Transverse colon (tissue), 4 donors: Measurements from ENCODE around the gene ADK. TPM values are rescaled to one million over a fixed set of nuclear protein-coding genes. Genes with fewer than 3 reads are reported as not detected.

Experiments used
- DNase-seq: peaks from one replicate; pipeline ENCODE4 v3.0.0-alpha.2; 2019
- H3K27ac ChIP-seq, 4 donors: fragments of 200-600 bp; sonication (generic); 2 replicates each; pipeline ENCODE4 v1.5.1; 2016 to 2018; ENCODE audit warnings: inconsistent platforms in 4 of 4
- H3K27me3 ChIP-seq: fragments of 200-600 bp; sonication (generic); 2 replicates; pipeline ENCODE4 v1.5.1; 2017; ENCODE audit warnings: inconsistent platforms
- H3K36me3 ChIP-seq, 4 donors: fragments of 200-600 bp; sonication (generic); 2 replicates each; pipeline ENCODE4 v1.5.1; 2017 to 2019; ENCODE audit warnings: inconsistent platforms in 4 of 4
- H3K4me1 ChIP-seq, 4 donors: fragments of 200-600 bp; sonication (generic); 2 replicates each; pipeline ENCODE4 v1.5.1; 2017 to 2020; ENCODE audit warnings: inconsistent platforms in 4 of 4
- H3K4me3 ChIP-seq, 4 donors: fragments of 200-600 bp; sonication (generic); 1 replicate in 1 of 4; 2 replicates in 3 of 4; pipeline versions ENCODE4 v1.5.1 to v1.6.1; 2017 to 2019; ENCODE audit warnings: inconsistent platforms in 4 of 4
- H3K9me3 ChIP-seq, 2 donors: fragments of 200-600 bp; sonication (generic); 2 replicates each; pipeline ENCODE4 v1.5.1; 2017 to 2019; ENCODE audit warnings: inconsistent platforms in 2 of 2
- CTCF ChIP-seq, 5 experiments: fragments of 200-600 bp in 3 of 5; fragments of 450-650 bp in 2 of 5; sonication (generic) in 3 of 5; IDR thresholded peaks; 1 replicate in 2 of 5; 2 replicates in 3 of 5; pipeline ENCODE4 v1.5.1; 2016 to 2017; ENCODE audit warnings: antibody characterized with exemption in 5 of 5, inconsistent platforms in 3 of 5, mild to moderate bottlenecking in 2 of 5, moderate library complexity in 1 of 5
- EP300 ChIP-seq: sonication (generic); formaldehyde crosslinking; IDR thresholded peaks from one replicate; pipeline ENCODE4 v1.6.1; 2017; ENCODE audit warnings: antibody characterized with exemption, low read depth
- POLR2A ChIP-seq: fragments of 450-650 bp; IDR thresholded peaks from one replicate; pipeline ENCODE4 v1.6.1; 2016; ENCODE audit warnings: antibody characterized with exemption, mild to moderate bottlenecking, moderate library complexity
- POLR2AphosphoS5 ChIP-seq, 3 donors: sonication (generic); formaldehyde crosslinking; IDR thresholded peaks; one replicate each; pipeline ENCODE4 v1.6.1; 2016; ENCODE audit warnings: antibody characterized with exemption in 3 of 3
- WGBS, 2 donors: methylation state at CpG; one replicate each; pipeline ENCODE4 v1.1.5; 2018; ENCODE audit warnings: low coverage in 1 of 2; 5-methylcytosine and 5-hydroxymethylcytosine counted together
- in situ Hi-C, 4 donors: fragments of 200-750 bp; cut with MboI; loops; one replicate each; pipeline versions ENCODE4 v1.15.0 to v1.15.1; 2017; ENCODE audit warnings: low sequenced_read_pairs in 3 of 4, low pct_ligation_motif_present in 1 of 4, low pct_unique_long_range_greater_than_20kb in 1 of 4
- intact Hi-C: fragments of 100-400 bp; cut with DNase I; formaldehyde crosslinking; loops from one replicate; pipeline ENCODE4 v1.15.1; 2023; ENCODE audit warnings: low total_unique reads
- total RNA-seq, 4 donors: library from RNA; depleted of rRNA; stranded (reverse); fragments of >200 nt; gene quantifications; one replicate each; pipeline ENCODE4 v1.1.0, GENCODE V29; 2016

Gene ADK
- total RNA-seq, 4 donors from 2014 or later = 6.8 to 25.2 (median 14.8) TPM

- TF ChIP-seq CTCF (IDR thresholded peaks at IDR 0.05) (no peak), POLR2A (no peak), POLR2AphosphoS5 (IDR thresholded peaks at IDR 0.05) (no peak), EP300 (no peak)
- H3K4me3 ChIP-seq = no peak overlapping the region
- intact Hi-C loops = no loop called here
- H3K9me3 ChIP-seq = no peaks in the 10 kb centered on the region
- H3K27me3 ChIP-seq = no peaks in the 10 kb centered on the region
- in situ Hi-C loops = loop anchor here in 1 of 4 donors (10.0 kb wide), 1 partner anchor 852 kb away; a partner anchor contains a TSS
- no peaks in the 10 kb centered on the region for H3K36me3 ChIP-seq
- WGBS, 2 donors = 86% methylated on average over 10 of the region's 10 CpGs; no CpG with 5 or more reads in 1 of the 2 donors
- DNase-seq = no peak
- no peaks in the 10 kb centered on the region for H3K4me1 ChIP-seq
- H3K27ac ChIP-seq = no peak overlapping the region
These were observed 92.0 kb downstream of the ADK start for GRCh38 chr10:74243067-74243466.

DNA sequence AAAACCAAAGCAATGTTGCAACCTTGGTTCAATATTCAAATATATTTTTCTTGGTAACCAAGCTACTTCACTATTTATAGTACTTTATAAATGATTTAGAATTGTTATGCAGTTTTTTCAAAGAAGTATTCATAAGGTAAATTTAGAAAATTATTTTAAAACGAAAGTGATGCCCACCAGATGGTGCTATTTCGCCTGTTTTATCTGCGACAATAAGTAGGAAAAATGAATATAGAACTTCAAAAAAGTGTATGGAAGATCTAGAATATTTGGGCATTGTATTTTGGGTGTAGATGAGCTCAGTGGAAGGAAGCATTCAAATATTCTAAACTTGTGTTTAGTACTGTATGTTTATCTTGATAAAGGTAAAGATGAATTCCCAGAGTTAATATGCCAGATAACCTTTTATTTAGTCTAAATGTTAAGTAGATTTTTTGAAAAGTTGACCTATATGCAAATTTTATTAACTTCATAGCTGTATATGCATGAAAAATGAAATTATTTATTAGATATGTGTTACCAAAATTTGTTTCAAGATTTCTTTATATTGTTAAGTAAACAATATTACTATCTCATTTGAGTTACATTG lies 93.2 kb downstream of the ADK start:
- Histone ChIP-seq H3K9me3 (no peaks in the 10 kb centered on the region), H3K4me3 (no peak overlapping the region), H3K4me1 (no peaks in the 10 kb centered on the region), H3K27me3 (no peaks in the 10 kb centered on the region), H3K36me3 (no peaks in the 10 kb centered on the region), H3K27ac (no peak overlapping the region)
- intact Hi-C loops = no loop called here
- TF ChIP-seq CTCF (IDR thresholded peaks at IDR 0.05) = peak; percentile 47 to 58 (median 50)
- no peak for TF ChIP-seq POLR2AphosphoS5 (IDR thresholded peaks at IDR 0.05)
- WGBS, 2 donors = 3 to 5% methylated on average over 3 of the region's 3 CpGs
- DNase-seq = no peak
- in situ Hi-C loops = loop anchor here in 1 of 4 donors (10.0 kb wide), 1 partner anchor 851 kb away; a partner anchor contains a TSS

DNA sequence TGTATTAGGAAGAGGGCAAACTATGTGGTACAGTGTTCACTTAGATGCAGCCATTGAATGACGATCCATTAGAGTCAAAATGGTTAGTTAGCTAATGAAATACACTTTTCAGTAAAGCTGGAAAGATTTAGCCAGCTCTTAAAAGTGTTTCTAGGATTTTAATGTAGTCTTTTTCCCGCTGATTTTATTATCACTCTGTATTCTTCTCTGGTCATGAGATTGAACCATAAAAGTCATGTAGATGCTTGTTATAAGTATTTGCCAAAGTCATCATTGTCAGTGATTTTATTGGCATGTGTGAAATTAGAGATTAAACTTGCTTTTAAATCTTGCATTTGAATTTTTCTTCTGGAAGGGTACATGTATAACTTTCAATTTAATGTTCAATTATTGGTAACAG lies 93.8 kb downstream of the ADK start:
- WGBS, 2 donors = 88 to 90% methylated on average over 2 of the region's 2 CpGs
- TF ChIP-seq CTCF (IDR thresholded peaks at IDR 0.05) = no peak
- TF ChIP-seq POLR2AphosphoS5 (IDR thresholded peaks at IDR 0.05) = no peak
- no peak for TF ChIP-seq EP300
- Histone ChIP-seq H3K4me1 (no peaks in the 10 kb centered on the region), H3K27ac (no peak overlapping the region), H3K9me3 (no peaks in the 10 kb centered on the region), H3K36me3 (no peaks in the 10 kb centered on the region), H3K4me3 (no peak overlapping the region), H3K27me3 (no peaks in the 10 kb centered on the region)
- no peak for DNase-seq
- intact Hi-C loops = no loop called here
- in situ Hi-C loops = loop anchor here in 1 of 4 donors (10.0 kb wide), 1 partner anchor 850 kb away; a partner anchor contains a TSS

GRCh38 chr10:74246495-74246894 lies 95.5 kb downstream of the ADK start:
- Histone ChIP-seq H3K27me3 (no peaks in the 10 kb centered on the region), H3K36me3 (no peaks in the 10 kb centered on the region), H3K4me3 (no peak overlapping the region), H3K4me1 (no peaks in the 10 kb centered on the region), H3K9me3 (no peaks in the 10 kb centered on the region), H3K27ac (no peak overlapping the region)
- no peak for DNase-seq
- TF ChIP-seq EP300 (no peak), CTCF (IDR thresholded peaks at IDR 0.05) (no peak), POLR2AphosphoS5 (IDR thresholded peaks at IDR 0.05) (no peak), POLR2A (no peak)
- intact Hi-C loops (no loop called here), in situ Hi-C loops (loop anchor here in 1 of 4 donors (10.0 kb wide), 1 partner anchor 848 kb away; a partner anchor contains a TSS)
